Muscle of leg (tissue), 11 donors: ENCODE measurements around the gene GNL1. TPM values are rescaled to one million over a fixed set of nuclear protein-coding genes. Genes with fewer than 3 reads are reported as not detected.
"Not testable (repeated sequence)": the region's sequence is repeated elsewhere in the genome, so short reads cannot be mapped to it uniquely, and the experiment has no call there.

Experiments used
- DNase-seq: peaks from one replicate; pipeline ENCODE4 v3.0.0; 2013
- H3K27ac ChIP-seq: one replicate; pipeline ENCODE4 v1.5.1; 2013; ENCODE audit warnings: mild to moderate bottlenecking, low read length, control low read depth
- H3K27me3 ChIP-seq: one replicate; pipeline ENCODE4 v1.6.1; 2013; ENCODE audit warnings: low read length; ENCODE audit not compliant: control insufficient read depth, insufficient read depth
- H3K36me3 ChIP-seq: one replicate; pipeline ENCODE4 v1.6.1; 2013; ENCODE audit warnings: low read length; ENCODE audit not compliant: control insufficient read depth, insufficient read depth
- H3K4me1 ChIP-seq: one replicate; pipeline ENCODE4 v1.6.1; 2013; ENCODE audit warnings: low read length; ENCODE audit not compliant: control insufficient read depth, insufficient read depth
- H3K4me3 ChIP-seq: one replicate; pipeline ENCODE4 v1.5.1; 2013; ENCODE audit warnings: low read length, control low read depth
- H3K9me3 ChIP-seq: replicated peaks from 2 replicates; pipeline ENCODE4 v1.6.1; 2013; ENCODE audit warnings: low read depth, low read length; ENCODE audit not compliant: control insufficient read depth
- WGBS: methylation state at CpG from one replicate; pipeline ENCODE4 v1.1.5; 2013; ENCODE audit warnings: missing lambda C conversion rate; ENCODE audit not compliant: insufficient coverage; 5-methylcytosine and 5-hydroxymethylcytosine counted together
- polyA plus RNA-seq, 8 donors: library from polyadenylated mRNA; unstranded; fragments of 120-200 nt; gene quantifications; one replicate each; pipeline versions ENCODE4 v1.2.1 to v1.2.3, GENCODE V29; 2013; ENCODE audit warnings: inconsistent platforms in 1 of 8, low replicate concordance in 1 of 8; ENCODE audit not compliant: insufficient read length in 8 of 8, insufficient read depth in 1 of 8
- total RNA-seq: library from RNA; stranded (reverse); fragments of 120-200 nt; gene quantifications from one replicate; pipeline ENCODE4 v1.2.4, GENCODE V29; 2013

GNL1 gene
- total and polyA plus RNA-seq, 9 donors, result 38.0 to 80.4 (median 58.1) TPM

GRCh38 chr6:30516754-30517076 lies 39.6 kb downstream of the GNL1 start:
- WGBS, result no CpG with 5 or more reads among the region's 9 CpGs
- not testable (repeated sequence) for H3K9me3 ChIP-seq, H3K4me1 ChIP-seq, DNase-seq, H3K27me3 ChIP-seq, H3K36me3 ChIP-seq
- Histone ChIP-seq H3K27ac (peak overlapping the region; percentile 95), H3K4me3 (peak overlapping the region; percentile 49)

- peak; percentile 97 for DNase-seq
- WGBS, result 3% methylated on average over 20 of the region's 33 CpGs
- H3K27ac ChIP-seq, result peak overlapping the region; percentile 95
- peaks cover 8% of the 10 kb centered on the region for H3K4me1 ChIP-seq
- peak overlapping the region; percentile 49 for H3K4me3 ChIP-seq
- no peaks in the 10 kb centered on the region for H3K9me3 ChIP-seq
- H3K27me3 ChIP-seq, result peaks cover 4% of the 10 kb centered on the region
- H3K36me3 ChIP-seq, result no peaks in the 10 kb centered on the region
Measured at GRCh38 chr6:30515944-30516753, 40.1 kb downstream of the GNL1 start.

GRCh38 chr6:30515106-30515505 lies 41.2 kb downstream of the GNL1 start:
- Histone ChIP-seq H3K4me1 (peaks cover 8% of the 10 kb centered on the region), H3K36me3 (no peaks in the 10 kb centered on the region), H3K27me3 (peaks cover 4% of the 10 kb centered on the region), H3K4me3 (no peak overlapping the region), H3K27ac (peak overlapping the region; percentile 95), H3K9me3 (no peaks in the 10 kb centered on the region)
- 30% methylated on average over 2 of the region's 4 CpGs for WGBS
- no peak for DNase-seq

- Histone ChIP-seq H3K27ac (no peak overlapping the region), H3K9me3 (no peaks in the 10 kb centered on the region), H3K4me1 (peaks cover 8% of the 10 kb centered on the region), H3K27me3 (peaks cover 4% of the 10 kb centered on the region), H3K36me3 (no peaks in the 10 kb centered on the region), H3K4me3 (no peak overlapping the region)
- no CpG with 5 or more reads among the region's 2 CpGs for WGBS
- DNase-seq, result no peak
Measured at GRCh38 chr6:30513451-30513850, 42.8 kb downstream of the GNL1 start.

GRCh38 chr6:30511169-30511546 lies 45.1 kb downstream of the GNL1 start:
- H3K4me3 ChIP-seq, result no peak overlapping the region
- no peak for DNase-seq
- no peak overlapping the region for H3K27ac ChIP-seq
- H3K27me3 ChIP-seq, result peaks cover 4% of the 10 kb centered on the region
- 71% methylated on average over 5 of the region's 5 CpGs for WGBS
- peaks cover 3% of the 10 kb centered on the region for H3K4me1 ChIP-seq
- no peaks in the 10 kb centered on the region for H3K9me3 ChIP-seq
- H3K36me3 ChIP-seq, result no peaks in the 10 kb centered on the region

- Histone ChIP-seq H3K36me3 (no peaks in the 10 kb centered on the region), H3K27me3 (peaks cover 2% of the 10 kb centered on the region), H3K4me1 (no peaks in the 10 kb centered on the region), H3K4me3 (no peak overlapping the region), H3K9me3 (no peaks in the 10 kb centered on the region), H3K27ac (no peak overlapping the region)
- DNase-seq, result no peak
- WGBS, result no CpG with 5 or more reads among the region's 10 CpGs
Measured at GRCh38 chr6:30510419-30511168, 45.7 kb downstream of the GNL1 start.

GRCh38 chr6:30508890-30509736 lies 47.2 kb downstream of the GNL1 start:
- H3K4me3 ChIP-seq, result no peak overlapping the region
- peak; percentile 51 for DNase-seq

GRCh38 chr6:30507849-30508827 lies 48.2 kb downstream of the GNL1 start:
- Histone ChIP-seq H3K27me3 (no peaks in the 10 kb centered on the region), H3K9me3 (no peaks in the 10 kb centered on the region), H3K4me1 (no peaks in the 10 kb centered on the region), H3K4me3 (no peak overlapping the region), H3K27ac (no peak overlapping the region), H3K36me3 (no peaks in the 10 kb centered on the region)
- no peak for DNase-seq
- WGBS, result 53% methylated on average over 2 of the region's 5 CpGs

More at GRCh38 chr6:30508890-30509736, 47.2 kb downstream of the GNL1 start:
- Histone ChIP-seq H3K36me3 (no peaks in the 10 kb centered on the region), H3K4me1 (no peaks in the 10 kb centered on the region), H3K9me3 (no peaks in the 10 kb centered on the region), H3K27ac (peak overlapping the region; percentile 51), H3K27me3 (no peaks in the 10 kb centered on the region)
- no CpG with 5 or more reads among the region's 5 CpGs for WGBS
